ENCODE measurements around the gene CLK1. TPM values are rescaled to one million over a fixed set of nuclear protein-coding genes. Genes with fewer than 3 reads are reported as not detected.
A peak's percentile ranks its signal among the peaks of the same experiment; 100 is the strongest.

The CLK1 gene
- total and polyA plus RNA-seq, 2 of the 13 experiments (the other 11 are each of a cell fraction or from before 2014, with no cell fraction given): 66.6 to 101 TPM

DNA sequence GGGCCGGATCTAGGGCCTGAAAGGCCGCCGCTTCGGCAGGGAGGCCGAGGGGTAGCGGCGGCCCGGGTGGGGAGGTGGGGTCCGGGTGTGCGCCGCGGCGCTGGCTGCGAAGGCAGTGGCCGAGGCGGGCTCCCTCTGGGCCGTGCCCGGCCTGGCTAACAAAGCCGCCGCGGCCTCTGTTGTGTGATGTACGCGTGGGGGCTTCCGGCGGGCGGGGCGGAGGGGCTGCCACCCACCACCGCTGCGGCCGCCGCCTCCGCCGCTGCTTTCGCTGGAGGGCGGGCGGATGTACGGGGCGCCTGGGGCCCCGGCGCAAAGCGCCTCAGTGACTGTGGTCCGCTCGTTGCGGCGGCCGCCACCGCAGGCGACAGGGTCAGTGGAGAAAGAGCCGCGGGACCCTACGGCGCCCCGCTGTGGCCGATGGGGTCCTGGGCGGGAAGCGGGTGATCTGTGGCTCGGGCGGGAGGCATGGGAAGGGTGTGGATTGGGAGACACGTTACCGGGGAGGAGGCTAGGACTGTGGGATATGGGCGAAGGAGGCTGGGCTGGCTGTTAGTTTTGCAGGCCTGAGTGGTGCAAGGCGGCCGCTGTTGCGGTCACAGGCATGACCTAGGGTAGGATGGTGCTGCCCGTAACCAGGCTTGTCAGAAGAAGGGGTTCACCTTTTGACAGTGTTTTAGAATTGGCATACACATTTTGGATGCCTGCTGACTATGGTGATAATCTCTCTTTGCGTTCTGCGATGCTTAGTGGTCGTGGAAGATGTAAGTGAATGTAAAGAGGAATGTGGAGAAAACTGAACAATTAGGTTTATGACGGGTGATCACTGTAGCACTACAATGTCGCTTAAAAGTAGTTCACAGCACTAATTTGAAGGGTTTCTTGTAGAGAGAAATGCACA, 52.1 kb downstream of the CLK1 start (continued):
- TF ChIP-seq, protein P1, sequence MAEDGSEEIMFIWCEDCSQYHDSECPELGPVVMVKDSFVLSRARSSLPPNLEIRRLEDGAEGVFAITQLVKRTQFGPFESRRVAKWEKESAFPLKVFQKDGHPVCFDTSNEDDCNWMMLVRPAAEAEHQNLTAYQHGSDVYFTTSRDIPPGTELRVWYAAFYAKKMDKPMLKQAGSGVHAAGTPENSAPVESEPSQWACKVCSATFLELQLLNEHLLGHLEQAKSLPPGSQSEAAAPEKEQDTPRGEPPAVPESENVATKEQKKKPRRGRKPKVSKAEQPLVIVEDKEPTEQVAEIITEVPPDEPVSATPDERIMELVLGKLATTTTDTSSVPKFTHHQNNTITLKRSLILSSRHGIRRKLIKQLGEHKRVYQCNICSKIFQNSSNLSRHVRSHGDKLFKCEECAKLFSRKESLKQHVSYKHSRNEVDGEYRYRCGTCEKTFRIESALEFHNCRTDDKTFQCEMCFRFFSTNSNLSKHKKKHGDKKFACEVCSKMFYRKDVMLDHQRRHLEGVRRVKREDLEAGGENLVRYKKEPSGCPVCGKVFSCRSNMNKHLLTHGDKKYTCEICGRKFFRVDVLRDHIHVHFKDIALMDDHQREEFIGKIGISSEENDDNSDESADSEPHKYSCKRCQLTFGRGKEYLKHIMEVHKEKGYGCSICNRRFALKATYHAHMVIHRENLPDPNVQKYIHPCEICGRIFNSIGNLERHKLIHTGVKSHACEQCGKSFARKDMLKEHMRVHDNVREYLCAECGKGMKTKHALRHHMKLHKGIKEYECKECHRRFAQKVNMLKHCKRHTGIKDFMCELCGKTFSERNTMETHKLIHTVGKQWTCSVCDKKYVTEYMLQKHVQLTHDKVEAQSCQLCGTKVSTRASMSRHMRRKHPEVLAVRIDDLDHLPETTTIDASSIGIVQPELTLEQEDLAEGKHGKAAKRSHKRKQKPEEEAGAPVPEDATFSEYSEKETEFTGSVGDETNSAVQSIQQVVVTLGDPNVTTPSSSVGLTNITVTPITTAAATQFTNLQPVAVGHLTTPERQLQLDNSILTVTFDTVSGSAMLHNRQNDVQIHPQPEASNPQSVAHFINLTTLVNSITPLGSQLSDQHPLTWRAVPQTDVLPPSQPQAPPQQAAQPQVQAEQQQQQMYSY (CRISPR knock-in tag; IDR thresholded peaks at IDR 0.05): no peak
- TF ChIP-seq IKZF1 (IDR thresholded peaks at IDR 0.05) (no peak), TP53 (CRISPR knock-in tag; conservative IDR thresholded peaks at IDR 0.05) (no peak), ZBTB7A (CRISPR knock-in tag; IDR thresholded peaks at IDR 0.05) (peak; percentile 48; the same call in 1 of the 2 replicates), ZNF577 (CRISPR knock-in tag; IDR thresholded peaks at IDR 0.05; ENCODE audit: borderline replicate concordance, low read depth) (0 out of 2 replicates have a peak, but pooled peaks have one; percentile 53), ZNF614 (CRISPR knock-in tag; IDR thresholded peaks at IDR 0.05; ENCODE audit: borderline replicate concordance) (no peak), ATRX (CRISPR knock-in tag; IDR thresholded peaks at IDR 0.05; ENCODE audit: borderline replicate concordance) (no peak), POLR2AphosphoS2 (IDR thresholded peaks at IDR 0.05; ENCODE audit: low read depth, low read length) (no peak), CBX1 (IDR thresholded peaks at IDR 0.05; ENCODE audit: low read depth) (no peak), PAX8 (CRISPR knock-in tag; IDR thresholded peaks at IDR 0.05; ENCODE audit: borderline replicate concordance) (peak; percentile 75; the same call in 1 of the 2 replicates), ZNF589 (CRISPR knock-in tag; conservative IDR thresholded peaks at IDR 0.05) (0 out of 2 replicates have a peak, but pooled peaks have one; percentile 52), POLR2G (IDR thresholded peaks at IDR 0.05; ENCODE audit: low read depth, low read length) (no peak), ZNF747 (CRISPR knock-in tag; IDR thresholded peaks at IDR 0.05; ENCODE audit: borderline replicate concordance) (no peak; the same call in 1 of the 2 replicates), TOPORS (CRISPR knock-in tag; IDR thresholded peaks at IDR 0.05) (no peak; the same call in 1 of the 2 replicates), NFRKB (IDR thresholded peaks at IDR 0.05) (no peak)
- TF ChIP-seq, protein P2, sequence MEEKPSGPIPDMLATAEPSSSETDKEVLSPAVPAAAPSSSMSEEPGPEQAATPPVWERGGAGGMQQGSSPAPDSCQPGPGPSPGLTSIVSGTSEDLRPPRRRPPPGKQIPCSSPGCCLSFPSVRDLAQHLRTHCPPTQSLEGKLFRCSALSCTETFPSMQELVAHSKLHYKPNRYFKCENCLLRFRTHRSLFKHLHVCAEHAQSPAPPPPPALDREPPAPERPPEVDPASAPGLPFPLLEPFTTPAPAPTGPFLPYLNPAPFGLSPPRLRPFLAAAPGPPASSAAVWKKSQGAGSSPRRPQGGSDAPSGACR (CRISPR knock-in tag; IDR thresholded peaks at IDR 0.05): no peak; the same call in 1 of the 2 replicates
- TF ChIP-seq, protein P3, sequence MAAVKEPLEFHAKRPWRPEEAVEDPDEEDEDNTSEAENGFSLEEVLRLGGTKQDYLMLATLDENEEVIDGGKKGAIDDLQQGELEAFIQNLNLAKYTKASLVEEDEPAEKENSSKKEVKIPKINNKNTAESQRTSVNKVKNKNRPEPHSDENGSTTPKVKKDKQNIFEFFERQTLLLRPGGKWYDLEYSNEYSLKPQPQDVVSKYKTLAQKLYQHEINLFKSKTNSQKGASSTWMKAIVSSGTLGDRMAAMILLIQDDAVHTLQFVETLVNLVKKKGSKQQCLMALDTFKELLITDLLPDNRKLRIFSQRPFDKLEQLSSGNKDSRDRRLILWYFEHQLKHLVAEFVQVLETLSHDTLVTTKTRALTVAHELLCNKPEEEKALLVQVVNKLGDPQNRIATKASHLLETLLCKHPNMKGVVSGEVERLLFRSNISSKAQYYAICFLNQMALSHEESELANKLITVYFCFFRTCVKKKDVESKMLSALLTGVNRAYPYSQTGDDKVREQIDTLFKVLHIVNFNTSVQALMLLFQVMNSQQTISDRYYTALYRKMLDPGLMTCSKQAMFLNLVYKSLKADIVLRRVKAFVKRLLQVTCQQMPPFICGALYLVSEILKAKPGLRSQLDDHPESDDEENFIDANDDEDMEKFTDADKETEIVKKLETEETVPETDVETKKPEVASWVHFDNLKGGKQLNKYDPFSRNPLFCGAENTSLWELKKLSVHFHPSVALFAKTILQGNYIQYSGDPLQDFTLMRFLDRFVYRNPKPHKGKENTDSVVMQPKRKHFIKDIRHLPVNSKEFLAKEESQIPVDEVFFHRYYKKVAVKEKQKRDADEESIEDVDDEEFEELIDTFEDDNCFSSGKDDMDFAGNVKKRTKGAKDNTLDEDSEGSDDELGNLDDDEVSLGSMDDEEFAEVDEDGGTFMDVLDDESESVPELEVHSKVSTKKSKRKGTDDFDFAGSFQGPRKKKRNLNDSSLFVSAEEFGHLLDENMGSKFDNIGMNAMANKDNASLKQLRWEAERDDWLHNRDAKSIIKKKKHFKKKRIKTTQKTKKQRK (IDR thresholded peaks at IDR 0.05; ENCODE audit: low read length): no peak
- TF ChIP-seq, protein P4, sequence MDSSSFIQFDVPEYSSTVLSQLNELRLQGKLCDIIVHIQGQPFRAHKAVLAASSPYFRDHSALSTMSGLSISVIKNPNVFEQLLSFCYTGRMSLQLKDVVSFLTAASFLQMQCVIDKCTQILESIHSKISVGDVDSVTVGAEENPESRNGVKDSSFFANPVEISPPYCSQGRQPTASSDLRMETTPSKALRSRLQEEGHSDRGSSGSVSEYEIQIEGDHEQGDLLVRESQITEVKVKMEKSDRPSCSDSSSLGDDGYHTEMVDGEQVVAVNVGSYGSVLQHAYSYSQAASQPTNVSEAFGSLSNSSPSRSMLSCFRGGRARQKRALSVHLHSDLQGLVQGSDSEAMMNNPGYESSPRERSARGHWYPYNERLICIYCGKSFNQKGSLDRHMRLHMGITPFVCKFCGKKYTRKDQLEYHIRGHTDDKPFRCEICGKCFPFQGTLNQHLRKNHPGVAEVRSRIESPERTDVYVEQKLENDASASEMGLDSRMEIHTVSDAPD (CRISPR knock-in tag; IDR thresholded peaks at IDR 0.05): no peak
